ENCODE data around the gene ATP5F1A.
"Not testable (repeated sequence)": the region's sequence is repeated elsewhere in the genome, so short reads cannot be mapped to it uniquely, and the experiment has no call there.

The ATP5F1A gene

GRCh38 chr18:46072959-46073358 is 25.1 kb downstream of the ATP5F1A start:
- ATAC-seq: no peak

- ATAC-seq: no peak
These were observed 25.7 kb downstream of the ATP5F1A start for GRCh38 chr18:46072376-46072867.

GRCh38 chr18:46071653-46072375 is 26.3 kb downstream of the ATP5F1A start, which contains the start of gene PSTPIP2:
PSTPIP2 (minus strand) TSS chr18:46072260; CDS start chr18:46072188, 72 bp downstream.
- peak; percentile 74 to 80 for ATAC-seq

GRCh38 chr18:46070815-46071652 is 27.1 kb downstream of the ATP5F1A start:
- no peak for ATAC-seq

GRCh38 chr18:46070232-46070631 is 27.9 kb downstream of the ATP5F1A start:
- ATAC-seq: no peak

- ATAC-seq: no peak
These were observed 28.6 kb downstream of the ATP5F1A start for GRCh38 chr18:46069524-46069923.

- no peak for ATAC-seq
These were observed 29.3 kb downstream of the ATP5F1A start for GRCh38 chr18:46068763-46069162.

- no peak for ATAC-seq
These were observed 30.6 kb downstream of the ATP5F1A start for GRCh38 chr18:46067438-46068007.

GRCh38 chr18:46062781-46063180 is 35.3 kb downstream of the ATP5F1A start:
- ATAC-seq: no peak

GRCh38 chr18:46061796-46062195 is 36.3 kb downstream of the ATP5F1A start:
- ATAC-seq: no peak

- ATAC-seq: no peak
These were observed 36.7 kb downstream of the ATP5F1A start for GRCh38 chr18:46061387-46061786.

GRCh38 chr18:46060359-46060841 is 37.7 kb downstream of the ATP5F1A start:
- ATAC-seq: no peak

GRCh38 chr18:46055838-46056230 is 42.3 kb downstream of the ATP5F1A start:
- no peak for ATAC-seq

GRCh38 chr18:46054956-46055837 is 42.9 kb downstream of the ATP5F1A start:
- peak; percentile 65 to 71 for ATAC-seq

- ATAC-seq: peak; percentile 6 to 39
These were observed 44.6 kb downstream of the ATP5F1A start for GRCh38 chr18:46053368-46054095.

- ATAC-seq: no peak
These were observed 46.2 kb downstream of the ATP5F1A start for GRCh38 chr18:46051731-46052461.

GRCh38 chr18:46050268-46050667 is 47.8 kb downstream of the ATP5F1A start:
- no peak for ATAC-seq

GRCh38 chr18:46048641-46049040 is 49.5 kb downstream of the ATP5F1A start:
- ATAC-seq: no peak

- ATAC-seq: not testable (repeated sequence)
These were observed 50.7 kb downstream of the ATP5F1A start for GRCh38 chr18:46047369-46047768.

- ATAC-seq: no peak
These were observed 51.4 kb downstream of the ATP5F1A start for GRCh38 chr18:46046688-46047087.

GRCh38 chr18:46046126-46046525 is 52.0 kb downstream of the ATP5F1A start:
- ATAC-seq: no peak

Measured in activated CD4-positive, CD25-positive, alpha-beta regulatory T cell treated with anti-CD3 and anti-CD28 coated beads, Interleukin-2, amount 50 U/mL, for 24 hours (primary cell).